DMS53 treated with DMSO at 0.1 percent for 48 hours (cell line): Measurements from ENCODE around the gene TTC28.
"Not testable (repeated sequence)": the region's sequence is repeated elsewhere in the genome, so short reads cannot be mapped to it uniquely, and the experiment has no call there.

ENCODE experiments used
- DNase-seq: peaks from one replicate; lab custom pipeline; 2025; ENCODE audit not compliant: unreplicated experiment; lab: John Stamatoyannopoulos, UW

TTC28 gene

DNA sequence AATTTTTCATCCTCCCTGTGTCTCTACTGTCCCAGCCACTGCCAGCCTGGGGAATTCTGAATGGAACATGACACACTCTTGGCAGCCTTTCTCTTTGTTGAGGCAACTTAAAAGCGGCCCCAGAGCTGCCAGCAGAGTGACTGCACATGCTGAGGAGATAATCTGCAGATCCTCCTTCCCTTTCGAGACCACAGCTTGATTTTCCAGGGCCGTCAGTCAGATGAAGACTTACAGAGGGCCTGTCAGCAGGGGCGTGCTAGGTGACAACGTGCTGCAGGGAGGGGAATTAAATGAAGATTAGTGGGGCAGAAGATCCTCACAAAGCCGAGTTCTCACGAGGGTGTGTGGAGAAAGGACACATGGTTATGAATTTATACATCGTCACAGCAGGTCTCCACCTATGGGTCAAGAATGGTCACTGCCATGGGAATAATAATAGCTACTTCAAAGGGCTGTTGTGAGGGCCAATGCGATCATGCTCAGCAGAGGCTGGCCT is 567.0 kb downstream of the TTC28 start:
- DNase-seq = no peak

DNA sequence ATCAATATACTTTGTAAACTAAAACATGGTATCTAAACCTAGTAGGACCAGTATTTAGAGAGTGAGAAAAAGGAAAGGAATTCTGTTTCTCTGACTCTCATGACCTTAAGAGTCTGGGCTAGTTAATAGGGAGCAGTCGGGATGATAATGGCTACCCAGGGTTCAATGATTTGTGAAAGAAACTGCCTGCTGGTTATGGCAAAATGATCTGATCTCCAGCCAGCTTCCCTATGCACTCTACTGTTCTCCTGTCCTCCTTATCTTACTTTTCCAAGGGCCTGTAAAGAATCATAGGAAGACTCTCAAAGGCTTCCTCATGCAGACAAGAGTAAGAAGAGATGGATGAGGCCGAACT is 567.5 kb downstream of the TTC28 start:
- DNase-seq = no peak

DNA sequence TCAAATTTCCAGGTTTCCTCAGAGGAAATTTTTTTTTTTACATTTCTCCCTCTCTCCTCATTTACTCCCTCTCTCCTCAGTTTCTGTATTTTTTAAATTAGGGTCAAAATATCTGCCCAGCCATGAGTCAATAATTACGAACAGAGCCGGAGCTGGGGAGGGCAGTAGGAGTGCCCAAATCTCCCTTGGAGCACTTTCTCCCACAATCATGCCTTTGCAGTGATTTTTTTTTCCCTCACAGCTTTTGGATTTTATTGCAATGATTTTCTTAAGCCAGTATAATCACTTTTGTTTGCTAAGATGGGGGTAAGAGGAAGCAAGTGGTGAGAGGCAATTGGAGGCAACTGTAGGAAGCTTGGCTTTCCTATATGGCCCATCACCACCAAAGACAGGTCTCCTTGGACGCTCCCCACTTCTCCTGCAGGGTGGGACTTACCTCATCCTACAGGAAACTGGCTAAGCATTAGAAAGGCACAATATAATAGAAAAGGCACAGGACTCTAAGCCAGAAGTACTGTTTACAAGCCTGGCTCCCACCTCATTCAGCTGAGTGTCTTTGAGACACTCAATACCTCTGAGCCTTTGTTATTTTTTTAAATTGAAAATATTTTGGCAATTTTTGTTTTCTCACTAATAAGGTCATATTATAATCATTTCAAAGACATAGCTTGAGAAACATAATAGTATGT is 568.0 kb downstream of the TTC28 start:
- DNase-seq = no peak

DNA sequence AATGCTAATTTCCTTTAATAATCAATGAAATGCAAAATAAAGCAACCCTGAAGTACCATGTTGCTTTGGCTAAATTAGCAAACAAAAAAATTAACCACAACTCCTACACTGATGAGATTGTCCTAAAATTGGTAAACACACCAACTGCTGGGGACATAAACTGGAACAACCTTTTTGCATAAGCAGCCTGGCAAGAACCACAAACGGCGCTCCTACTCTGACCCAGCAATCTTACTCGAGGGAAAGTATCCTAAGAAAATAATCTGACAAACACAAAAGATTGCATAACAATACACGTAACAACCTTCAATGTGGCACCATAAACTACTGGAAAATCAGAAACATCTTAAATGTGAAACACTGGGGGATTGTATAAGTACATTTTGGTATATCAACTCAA is 570.8 kb downstream of the TTC28 start:
- DNase-seq = no peak

DNA sequence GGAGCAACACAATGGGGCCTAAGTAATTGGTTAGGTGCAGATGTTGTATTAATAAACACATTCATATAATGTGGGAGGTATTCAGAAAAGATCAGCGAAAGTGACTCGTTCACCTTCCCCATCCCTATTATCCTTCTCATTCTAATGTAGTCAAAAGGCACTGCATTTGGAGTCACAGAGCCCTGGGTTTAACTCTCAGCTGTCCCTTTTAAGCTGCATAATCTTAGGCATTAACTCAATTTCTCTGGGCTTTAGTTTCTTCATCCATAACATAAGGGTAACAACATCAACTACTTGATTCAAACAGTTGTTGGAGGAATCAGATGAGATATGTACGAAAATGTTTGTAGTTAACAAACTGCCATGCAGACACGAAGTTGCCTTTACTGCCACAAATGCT is 573.0 kb downstream of the TTC28 start:
- no peak for DNase-seq

DNA sequence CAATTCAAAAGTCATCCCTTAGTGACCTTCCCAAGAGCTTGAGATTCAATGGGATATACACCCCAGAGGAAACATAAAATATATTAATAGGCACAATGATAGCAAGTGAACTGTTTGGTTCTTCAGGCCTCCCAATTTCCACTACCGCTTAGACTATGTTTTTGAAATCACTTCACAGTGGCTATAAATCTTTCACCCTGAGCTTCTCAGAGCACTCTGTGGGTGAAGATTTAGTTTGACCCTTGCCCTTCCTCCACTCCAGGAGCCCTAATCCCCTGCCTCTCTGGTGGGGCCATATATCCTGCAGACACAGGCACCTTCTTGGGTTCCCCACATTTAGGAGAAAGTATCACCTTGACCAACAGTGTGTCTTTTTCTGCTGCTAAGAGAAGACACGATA is 573.7 kb downstream of the TTC28 start:
- DNase-seq = no peak

DNA sequence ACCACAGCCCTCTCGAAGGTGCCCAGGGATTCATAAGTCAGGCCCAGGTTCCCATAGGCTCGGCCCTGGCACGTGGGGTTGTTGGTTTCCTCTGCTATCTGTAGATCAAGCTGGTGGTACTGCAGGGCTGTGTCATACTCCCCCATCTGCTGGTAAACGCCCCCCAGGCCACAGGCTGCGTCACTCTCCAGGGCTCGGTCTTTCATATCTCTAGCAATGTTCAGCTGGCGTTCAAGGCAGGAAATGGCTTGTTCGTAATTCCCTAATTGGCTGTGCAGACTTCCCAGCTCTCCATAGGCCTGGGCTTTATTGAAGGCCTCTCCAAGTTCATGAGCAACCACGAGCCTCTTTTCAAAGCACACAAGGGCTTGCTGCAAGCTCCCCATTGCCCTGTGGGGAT is 574.2 kb downstream of the TTC28 start:
- DNase-seq = no peak

DNA sequence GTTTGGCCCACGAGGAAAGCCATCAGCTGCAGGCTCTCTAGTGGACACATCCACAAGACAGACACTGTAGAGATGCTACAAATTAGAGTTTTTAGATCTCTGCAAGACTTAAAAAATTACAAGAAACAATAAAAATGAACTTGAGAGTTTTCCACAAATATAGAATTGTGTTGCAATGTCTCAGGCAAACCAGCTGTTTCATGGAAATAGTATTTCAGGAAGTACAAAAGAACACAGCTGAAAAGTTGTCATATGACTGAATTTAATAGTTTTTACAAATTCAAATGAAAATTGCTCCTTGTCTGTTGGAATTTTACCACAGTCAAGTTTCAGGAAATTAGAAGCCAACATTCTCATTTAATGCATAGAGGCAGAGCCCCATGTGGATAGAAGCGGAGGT is 576.0 kb downstream of the TTC28 start:
- DNase-seq = no peak

DNA sequence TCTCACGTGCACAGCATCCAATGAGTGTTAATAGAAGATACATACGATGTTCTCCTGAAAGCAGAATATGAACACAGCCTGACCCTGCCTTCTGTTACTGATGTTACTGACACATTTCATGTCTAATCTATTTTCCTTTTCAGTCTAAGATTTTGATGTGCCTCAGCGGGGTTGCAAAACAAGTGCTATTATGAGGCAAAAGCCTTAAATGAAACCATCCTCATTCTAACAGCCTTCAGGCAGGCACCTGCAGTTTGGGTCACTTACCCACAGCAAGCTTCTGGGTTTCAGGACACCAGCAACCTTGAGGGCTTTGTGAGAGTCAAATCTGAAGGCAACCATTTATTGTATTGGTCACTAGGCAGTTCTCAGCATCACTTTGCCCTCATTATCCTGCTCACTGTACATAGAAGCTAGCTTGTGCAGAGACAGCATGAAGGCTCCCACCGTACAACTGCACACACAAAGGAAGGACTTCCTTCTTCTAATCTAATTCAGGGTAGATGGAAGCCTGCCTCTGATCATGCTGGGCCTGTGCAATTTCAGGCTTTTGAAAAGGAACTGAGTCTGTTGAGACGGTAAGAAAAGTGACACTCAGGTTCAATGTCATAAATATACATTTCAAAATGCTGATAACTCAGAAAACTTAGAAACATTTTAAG is 577.4 kb downstream of the TTC28 start:
- no peak for DNase-seq

DNA sequence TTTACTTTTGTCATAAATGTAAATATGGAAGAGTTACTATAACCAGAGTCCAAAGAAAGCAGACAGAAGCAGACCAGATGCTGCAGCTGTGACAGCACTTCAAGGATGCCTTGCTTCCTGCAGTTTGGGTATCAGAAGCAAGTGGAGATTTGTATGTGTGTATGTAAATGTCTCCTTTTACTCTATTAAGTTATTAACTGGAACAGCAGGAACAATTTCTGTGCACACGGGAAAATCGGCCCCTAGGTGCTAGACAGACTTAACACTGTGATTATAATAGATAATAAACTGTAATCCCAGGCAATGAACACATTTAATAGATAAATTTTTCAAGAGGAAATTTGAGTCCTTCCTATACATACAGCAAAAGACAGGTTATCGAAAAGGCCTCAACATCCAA is 582.0 kb downstream of the TTC28 start:
- no peak for DNase-seq

DNA sequence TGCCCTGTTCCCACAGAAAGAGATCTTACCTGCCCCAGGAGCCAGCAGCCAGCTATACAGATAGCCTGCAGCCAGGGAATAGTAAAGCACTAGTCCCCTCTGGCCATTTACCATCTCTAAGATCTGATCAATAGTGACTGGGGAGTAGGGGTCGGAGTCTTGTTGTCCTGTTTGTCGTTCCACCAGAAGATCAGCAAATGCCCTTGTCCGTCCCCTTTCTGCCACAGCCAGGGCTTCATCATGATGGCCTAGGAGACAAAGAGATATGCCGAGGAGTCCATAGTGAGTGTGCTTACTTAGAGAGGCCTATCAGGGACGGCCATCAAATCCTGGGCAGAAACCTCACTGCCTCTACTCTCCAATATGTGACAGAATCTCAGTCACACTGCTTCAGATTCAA is 583.5 kb downstream of the TTC28 start:
- no peak for DNase-seq

DNA sequence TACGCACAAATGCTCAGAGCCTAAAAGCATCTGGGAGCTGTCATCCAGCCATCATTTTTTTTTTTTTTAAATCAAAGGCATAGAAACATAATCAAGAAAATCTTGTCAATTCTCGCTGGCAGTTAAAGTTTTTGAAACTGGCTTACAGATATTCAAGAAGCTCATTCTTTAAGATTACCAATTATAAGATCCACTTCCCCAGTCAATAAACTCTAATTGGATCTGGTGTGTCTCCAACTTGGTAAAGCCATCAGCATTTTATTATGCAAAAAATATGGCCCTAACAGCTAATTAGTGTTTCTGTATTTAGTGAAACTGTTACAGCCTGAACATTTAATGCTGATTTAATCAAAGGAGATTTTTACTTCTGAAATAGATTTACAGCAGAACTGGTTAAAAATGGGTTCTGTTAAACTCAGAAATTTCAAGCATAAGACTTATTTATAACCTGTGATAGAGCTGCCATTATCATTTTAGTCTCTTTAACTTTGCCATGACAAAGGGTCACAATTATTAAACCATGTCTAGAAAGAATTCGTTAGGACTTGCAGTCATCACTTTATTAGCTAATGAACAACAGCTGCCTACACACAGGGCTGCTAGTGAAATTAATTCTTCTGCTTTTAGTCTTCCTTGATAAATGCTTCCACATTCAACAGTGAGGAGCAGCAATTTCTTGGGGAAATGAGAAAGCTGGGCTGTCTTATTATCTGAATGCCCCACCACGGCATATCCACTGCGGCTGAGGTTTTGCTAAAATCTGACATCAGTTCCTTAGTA is 584.1 kb downstream of the TTC28 start:
- DNase-seq = no peak

DNA sequence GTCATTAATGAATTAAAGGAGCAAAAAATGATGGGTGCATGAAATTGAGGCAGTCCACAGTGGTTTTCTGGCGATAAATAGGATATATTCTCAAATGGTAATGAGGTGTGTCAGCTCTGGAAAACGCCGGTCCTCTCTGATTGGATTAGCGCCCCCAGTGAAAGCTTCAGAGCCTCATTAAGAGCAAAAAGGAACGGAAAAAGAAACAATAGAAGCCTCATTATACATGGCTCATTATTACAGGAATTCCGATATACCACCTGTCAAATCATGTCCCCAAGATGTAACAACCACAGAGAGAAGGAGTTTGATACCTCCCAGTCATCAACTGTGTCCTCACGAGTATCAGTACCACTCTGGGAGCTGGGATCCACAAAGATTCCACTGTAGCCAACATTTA is 584.9 kb downstream of the TTC28 start:
- no peak for DNase-seq

DNA sequence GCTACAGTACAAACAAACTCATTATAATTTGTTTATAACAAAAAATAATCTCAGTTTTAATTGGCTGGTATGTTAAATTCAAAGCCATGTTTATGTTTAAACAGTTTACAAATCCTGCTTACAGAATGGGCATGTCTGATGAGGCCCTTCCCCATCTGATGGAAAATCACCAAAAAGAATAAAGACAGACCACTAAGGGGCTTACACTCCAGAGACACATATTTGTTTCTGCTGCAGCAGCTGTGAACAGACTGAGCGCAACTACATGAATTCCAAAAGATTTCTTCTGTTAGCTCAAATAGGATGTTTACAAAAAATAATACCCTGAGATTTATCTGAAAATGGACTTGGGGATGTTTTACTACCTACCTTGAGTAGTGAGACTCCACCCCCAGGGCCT is 585.9 kb downstream of the TTC28 start:
- DNase-seq = no peak

DNA sequence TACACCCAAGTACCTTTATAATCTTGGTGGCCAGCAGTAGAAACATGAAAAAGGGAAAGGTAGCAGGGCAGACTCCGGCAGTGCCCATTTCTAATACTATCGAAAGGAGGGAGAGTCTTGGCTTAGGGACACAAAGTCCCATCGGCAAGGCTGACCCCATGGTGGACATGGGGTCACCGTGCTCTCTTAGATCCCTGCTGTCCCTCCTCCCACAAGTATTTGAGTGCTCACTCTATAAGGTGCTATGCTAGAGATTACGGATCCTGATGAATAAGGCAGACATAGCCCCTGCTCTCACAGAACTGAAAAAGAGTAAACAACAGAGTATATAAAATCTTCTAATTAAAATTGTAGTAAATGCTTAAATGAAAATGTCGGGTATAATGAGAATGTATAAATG is 588.2 kb downstream of the TTC28 start:
- no peak for DNase-seq

DNA sequence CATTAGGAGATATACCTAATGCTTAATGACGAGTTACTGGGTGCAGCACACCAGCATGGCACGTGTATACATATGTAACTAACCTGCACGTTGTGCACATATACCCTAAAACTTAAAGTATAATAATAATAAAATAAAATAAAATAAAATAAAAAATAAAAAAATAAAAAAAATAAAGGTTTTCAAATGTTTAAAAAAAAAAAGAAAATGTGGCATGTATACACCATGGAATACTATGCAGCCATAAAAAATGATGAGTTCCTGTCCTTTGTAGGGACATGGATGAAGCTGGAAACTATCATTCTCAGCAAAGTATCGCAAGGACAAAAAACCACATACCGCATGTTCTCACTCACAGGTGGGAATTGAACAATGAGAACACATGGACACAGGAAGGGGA is 590.1 kb downstream of the TTC28 start:
- not testable (repeated sequence) for DNase-seq

DNA sequence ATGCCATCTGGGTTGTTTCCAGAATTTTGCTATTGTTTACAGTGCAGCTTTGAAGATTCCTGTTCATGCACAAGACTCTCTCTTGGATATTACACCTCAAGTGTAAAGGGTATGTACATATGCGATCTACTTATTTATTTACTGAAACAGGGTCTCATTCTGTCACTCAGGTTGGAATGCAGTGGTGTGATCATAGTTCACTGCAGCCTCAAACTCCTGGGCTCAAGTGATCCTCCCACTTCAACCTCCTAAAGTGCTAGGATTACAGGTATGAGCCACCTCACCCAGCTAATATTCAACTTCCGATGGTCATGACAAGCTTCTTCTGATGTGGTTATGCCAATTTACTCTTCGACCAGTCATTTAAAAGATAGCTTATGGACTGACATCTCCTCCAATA is 602.5 kb downstream of the TTC28 start:
- DNase-seq = no peak

DNA sequence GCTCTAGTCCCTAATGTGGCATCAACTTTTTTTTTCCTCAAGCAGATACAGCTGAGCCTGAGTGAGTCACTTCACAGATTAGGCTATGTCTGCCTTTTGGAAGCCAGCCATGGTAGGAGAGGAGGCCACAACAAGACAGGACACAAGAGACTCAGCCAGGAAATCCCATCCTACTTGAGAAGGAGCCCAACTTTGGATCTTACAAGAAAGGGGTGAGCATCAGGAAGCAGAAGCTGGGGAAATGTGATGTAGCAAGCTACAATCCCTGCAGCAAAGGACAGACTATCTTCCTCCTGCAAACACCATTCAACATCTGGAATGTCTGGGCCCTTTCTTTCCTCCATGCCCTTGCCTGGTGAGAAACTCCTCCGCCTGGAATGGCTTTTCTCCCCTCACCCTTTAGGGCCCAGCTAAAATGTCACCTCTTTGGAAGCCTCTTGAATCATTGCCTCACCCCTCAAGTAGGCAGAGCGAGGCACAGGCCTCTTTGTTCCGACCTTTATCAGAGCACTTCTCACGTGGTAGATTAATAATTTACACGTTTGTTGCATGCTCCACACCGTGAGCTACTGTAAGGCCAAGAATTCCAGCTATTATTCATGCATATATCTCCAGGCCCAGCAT is 604.2 kb downstream of the TTC28 start:
- peak; percentile 1 for DNase-seq

DNA sequence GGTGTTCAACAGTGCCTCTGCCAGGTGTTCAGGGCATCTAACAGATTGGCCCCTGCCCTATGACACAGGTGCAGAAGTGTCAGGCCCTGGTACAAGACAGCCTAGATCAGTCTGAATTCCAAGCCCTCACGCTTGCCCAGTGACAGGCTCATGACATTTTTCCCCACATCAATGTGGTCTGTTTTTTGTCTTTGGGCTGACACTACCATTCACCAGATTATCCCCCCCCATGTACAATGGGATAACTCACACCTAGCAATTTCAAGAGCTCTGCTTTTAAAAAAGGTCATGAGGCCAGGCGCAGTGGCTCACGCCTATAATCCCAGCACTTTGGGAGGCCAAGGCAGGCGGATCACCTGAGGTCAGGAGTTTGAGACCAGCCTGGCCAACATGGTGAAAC is 605.1 kb downstream of the TTC28 start:
- no peak for DNase-seq

DNA sequence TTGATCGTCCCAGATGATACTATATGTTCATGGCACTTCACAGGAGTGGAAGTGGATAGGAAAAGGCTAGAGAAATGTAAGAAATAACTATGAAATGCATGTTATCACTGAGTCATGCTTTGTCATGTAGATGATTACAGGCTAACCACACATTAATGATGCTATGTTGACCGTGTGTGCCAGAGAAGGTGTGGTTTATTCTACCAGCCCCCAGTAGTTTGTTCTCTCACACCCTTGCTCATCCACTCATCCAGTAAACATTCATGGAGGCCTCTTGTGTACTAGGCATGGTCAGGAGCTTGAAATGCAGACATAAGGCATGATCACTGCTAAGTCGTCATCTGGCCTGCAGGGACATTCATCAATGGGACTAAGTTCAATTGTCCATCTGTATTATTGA is 607.6 kb downstream of the TTC28 start:
- no peak for DNase-seq

DNA sequence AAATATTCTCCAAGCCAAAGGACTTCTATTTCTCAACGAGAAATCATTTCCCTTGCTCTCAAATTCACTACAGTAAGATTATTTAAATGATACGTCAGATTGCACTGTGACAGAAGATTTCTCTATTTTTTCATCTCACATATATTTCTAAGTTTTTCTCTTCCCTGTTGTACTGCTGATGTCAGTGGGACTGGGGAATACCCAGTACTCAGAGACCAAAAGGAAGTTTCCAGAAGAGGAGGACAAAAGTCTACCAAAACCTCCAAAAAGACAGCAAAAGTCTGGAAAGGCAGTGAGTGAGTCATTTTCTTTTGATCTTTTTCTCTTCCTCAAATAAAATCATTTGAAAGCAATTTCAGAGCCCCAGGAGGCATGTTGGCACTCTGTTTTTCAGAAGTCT is 610.8 kb downstream of the TTC28 start:
- DNase-seq = no peak

DNA sequence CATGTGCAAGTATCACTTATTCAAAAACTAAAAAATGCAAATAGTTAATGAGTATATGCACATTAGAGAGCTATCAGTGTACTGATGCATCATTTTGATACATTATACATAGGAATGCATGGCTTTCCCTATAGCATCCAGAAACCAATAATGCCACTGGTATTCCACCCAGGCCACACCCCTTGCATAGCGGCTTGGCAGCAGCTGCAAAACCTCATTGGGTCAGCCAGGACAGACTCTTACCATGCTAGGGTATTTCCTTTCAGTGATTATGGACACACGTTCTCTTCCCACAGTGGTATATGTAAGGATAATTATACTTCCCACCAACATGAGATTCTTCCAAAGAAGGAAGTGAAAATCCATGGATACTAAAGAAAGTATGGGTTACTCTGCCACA is 614.7 kb downstream of the TTC28 start:
- DNase-seq = no peak
